ENCODE data around the gene C1orf226.

DNA sequence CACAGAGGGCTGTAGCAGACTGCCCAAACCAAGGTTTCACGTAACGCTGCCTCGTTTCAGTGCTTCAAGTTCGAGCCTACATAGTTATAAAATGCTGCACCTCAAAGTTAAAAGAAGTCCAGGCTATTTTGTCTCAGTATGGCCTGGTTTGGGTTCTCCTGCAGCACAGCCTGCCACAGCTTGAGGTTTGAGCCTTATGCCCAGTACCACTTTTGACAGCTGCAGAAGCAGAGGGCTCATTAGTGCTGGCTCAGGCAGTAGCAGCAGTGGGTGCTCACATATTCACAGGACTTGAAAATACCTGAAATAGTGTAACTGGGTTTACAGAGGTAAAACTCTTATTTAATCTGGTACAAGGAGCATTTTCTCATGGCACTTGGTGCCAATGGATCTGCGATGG, 20.2 kb upstream of the C1orf226 start:
- TF ChIP-seq PPARA (CRISPR knock-in tag; IDR thresholded peaks at IDR 0.05; ENCODE audit: borderline replicate concordance) (no peak), CSDC2 (CRISPR knock-in tag; IDR thresholded peaks at IDR 0.05) (no peak), ESRRG (CRISPR knock-in tag; IDR thresholded peaks at IDR 0.05) (no peak), PATZ1 (CRISPR knock-in tag; IDR thresholded peaks at IDR 0.05; ENCODE audit: borderline replicate concordance) (no peak), ISL1 (CRISPR knock-in tag; IDR thresholded peaks at IDR 0.05) (no peak), BACH2 (CRISPR knock-in tag; IDR thresholded peaks at IDR 0.05; ENCODE audit: borderline replicate concordance) (no peak), TOX (CRISPR knock-in tag; IDR thresholded peaks at IDR 0.05; ENCODE audit: borderline replicate concordance) (no peak)
- TF ChIP-seq, protein P1, sequence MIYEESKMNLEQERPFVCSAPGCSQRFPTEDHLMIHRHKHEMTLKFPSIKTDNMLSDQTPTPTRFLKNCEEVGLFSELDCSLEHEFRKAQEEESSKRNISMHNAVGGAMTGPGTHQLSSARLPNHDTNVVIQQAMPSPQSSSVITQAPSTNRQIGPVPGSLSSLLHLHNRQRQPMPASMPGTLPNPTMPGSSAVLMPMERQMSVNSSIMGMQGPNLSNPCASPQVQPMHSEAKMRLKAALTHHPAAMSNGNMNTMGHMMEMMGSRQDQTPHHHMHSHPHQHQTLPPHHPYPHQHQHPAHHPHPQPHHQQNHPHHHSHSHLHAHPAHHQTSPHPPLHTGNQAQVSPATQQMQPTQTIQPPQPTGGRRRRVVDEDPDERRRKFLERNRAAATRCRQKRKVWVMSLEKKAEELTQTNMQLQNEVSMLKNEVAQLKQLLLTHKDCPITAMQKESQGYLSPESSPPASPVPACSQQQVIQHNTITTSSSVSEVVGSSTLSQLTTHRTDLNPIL (CRISPR knock-in tag; IDR thresholded peaks at IDR 0.05; ENCODE audit: low read depth): no peak
- TF ChIP-seq, protein P2, sequence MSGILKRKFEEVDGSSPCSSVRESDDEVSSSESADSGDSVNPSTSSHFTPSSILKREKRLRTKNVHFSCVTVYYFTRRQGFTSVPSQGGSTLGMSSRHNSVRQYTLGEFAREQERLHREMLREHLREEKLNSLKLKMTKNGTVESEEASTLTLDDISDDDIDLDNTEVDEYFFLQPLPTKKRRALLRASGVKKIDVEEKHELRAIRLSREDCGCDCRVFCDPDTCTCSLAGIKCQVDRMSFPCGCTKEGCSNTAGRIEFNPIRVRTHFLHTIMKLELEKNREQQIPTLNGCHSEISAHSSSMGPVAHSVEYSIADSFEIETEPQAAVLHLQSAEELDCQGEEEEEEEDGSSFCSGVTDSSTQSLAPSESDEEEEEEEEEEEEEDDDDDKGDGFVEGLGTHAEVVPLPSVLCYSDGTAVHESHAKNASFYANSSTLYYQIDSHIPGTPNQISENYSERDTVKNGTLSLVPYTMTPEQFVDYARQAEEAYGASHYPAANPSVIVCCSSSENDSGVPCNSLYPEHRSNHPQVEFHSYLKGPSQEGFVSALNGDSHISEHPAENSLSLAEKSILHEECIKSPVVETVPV (CRISPR knock-in tag; IDR thresholded peaks at IDR 0.05): no peak

Measured in SK-N-SH treated with all-trans-retinoic acid at 6 μM for 48 hours (cell line).